ENCODE results near the gene CCBE1. TPM values are rescaled to one million over a fixed set of nuclear protein-coding genes. Genes with fewer than 3 reads are reported as not detected.

Gene CCBE1
- polyA plus RNA-seq, 2 of the 4 experiments (the other 2 are of a cell fraction), result 3.0 to 9.9 TPM

DNA sequence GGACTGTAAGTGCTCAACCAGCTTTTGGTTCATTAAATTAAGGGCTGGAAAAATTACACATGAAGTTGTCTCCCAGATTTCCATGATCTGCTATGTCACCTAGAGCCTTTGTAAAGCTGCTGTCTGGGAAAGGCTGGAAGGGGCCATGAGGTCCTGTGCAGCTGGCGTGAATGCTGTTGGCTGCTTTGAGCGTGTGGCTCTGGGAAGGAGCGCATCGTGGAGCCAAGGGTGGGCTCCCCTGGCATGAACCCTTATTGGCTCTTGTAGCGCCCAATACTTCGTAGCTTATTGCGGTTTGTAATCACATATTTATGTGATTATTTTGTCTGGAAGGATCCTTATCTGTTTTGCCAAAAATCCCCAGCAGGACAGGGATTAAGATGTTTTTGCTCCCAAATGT is 267.6 kb downstream of the CCBE1 start:
- Histone ChIP-seq H3K4me1 (no peaks in the 10 kb centered on the region), H3K9me3 (no peaks in the 10 kb centered on the region), H3K27ac (no peak overlapping the region), H3K4me3 (no peak overlapping the region), H3K4me2 (no peak overlapping the region)
- 86% methylated on average over 7 of the region's 7 CpGs for WGBS (ENCODE audit: missing lambda C conversion rate)
- FAIRE-seq (no peak), ATAC-seq (no peak), DNase-seq (ENCODE audit: low read depth in 1 of 2, low spot score in 1 of 2) (no peak)
- ChIA-PET CTCF (interaction anchor here (0.7 to 0.9 kb wide), 3 partner anchors 342 to 555 kb away, joined by 3 to 5 read pairs (median 3); no protein-coding TSS in a partner anchor), POLR2A (no interaction called here)
- TF ChIP-seq RNF2 (IDR thresholded peaks at IDR 0.05; ENCODE audit: borderline replicate concordance, low read depth) (no peak), ESRRA (IDR thresholded peaks at IDR 0.05; ENCODE audit: borderline replicate concordance, low read length) (no peak), HOXB13 (CRISPR knock-in tag; IDR thresholded peaks at IDR 0.05; ENCODE audit: low read depth) (no peak), REST (IDR thresholded peaks at IDR 0.05) (no peak), KDM1A (IDR thresholded peaks at IDR 0.05; ENCODE audit: low read depth) (no peak), FOXS1 (CRISPR knock-in tag; IDR thresholded peaks at IDR 0.05) (no peak), ZNF302 (CRISPR knock-in tag; IDR thresholded peaks at IDR 0.05) (no peak), BCL3 (IDR thresholded peaks at IDR 0.05) (no peak), HOXB5 (CRISPR knock-in tag; IDR thresholded peaks at IDR 0.05) (no peak), RAD21 (conservative IDR thresholded peaks at IDR 0.05 in 1 of 2, IDR thresholded peaks at IDR 0.05 in 1 of 2) (no peak), MAX (IDR thresholded peaks at IDR 0.05) (no peak), EHF (CRISPR knock-in tag; IDR thresholded peaks at IDR 0.05) (no peak), POLR2AphosphoS2 (conservative IDR thresholded peaks at IDR 0.05; ENCODE audit: low read length) (no peak), ZC3H11A (IDR thresholded peaks at IDR 0.05) (no peak), SREBF2 (IDR thresholded peaks at IDR 0.05) (no peak), CHD2 (IDR thresholded peaks at IDR 0.05; ENCODE audit: low read length, partially characterized antibody) (no peak), MAFK (IDR thresholded peaks at IDR 0.05; ENCODE audit: partially characterized antibody) (no peak), NR3C1 (IDR thresholded peaks at IDR 0.05) (no peak), HES2 (IDR thresholded peaks at IDR 0.05) (no peak), TP53 (CRISPR knock-in tag; IDR thresholded peaks at IDR 0.05) (no peak)

DNA sequence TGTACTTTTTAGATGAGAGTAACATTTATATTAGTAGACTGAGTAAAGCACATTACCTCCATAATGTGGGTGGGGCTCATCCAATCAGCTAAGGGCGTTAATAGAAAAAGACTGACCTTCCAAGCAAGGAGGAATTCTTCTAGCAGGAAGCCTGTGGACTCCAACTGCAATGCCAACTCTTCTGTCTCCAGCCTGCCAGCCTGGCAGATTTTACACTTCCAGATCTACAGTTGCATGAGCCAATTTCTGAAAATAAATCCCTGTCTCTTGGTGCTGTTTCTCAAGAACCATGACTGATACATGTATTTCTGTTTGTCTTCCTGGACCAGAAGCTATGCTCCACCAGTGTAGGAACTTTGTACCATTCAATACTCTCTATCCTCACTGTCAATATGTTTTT is 269.2 kb downstream of the CCBE1 start:
- POLR2A ChIA-PET, result no interaction called here
- no peak for TF ChIP-seq ESRRA (IDR thresholded peaks at IDR 0.05; ENCODE audit: borderline replicate concordance, low read length)
- no peak for TF ChIP-seq MAZ (IDR thresholded peaks at IDR 0.05; ENCODE audit: borderline replicate concordance, low read depth, low read length)
- TF ChIP-seq, protein P1, sequence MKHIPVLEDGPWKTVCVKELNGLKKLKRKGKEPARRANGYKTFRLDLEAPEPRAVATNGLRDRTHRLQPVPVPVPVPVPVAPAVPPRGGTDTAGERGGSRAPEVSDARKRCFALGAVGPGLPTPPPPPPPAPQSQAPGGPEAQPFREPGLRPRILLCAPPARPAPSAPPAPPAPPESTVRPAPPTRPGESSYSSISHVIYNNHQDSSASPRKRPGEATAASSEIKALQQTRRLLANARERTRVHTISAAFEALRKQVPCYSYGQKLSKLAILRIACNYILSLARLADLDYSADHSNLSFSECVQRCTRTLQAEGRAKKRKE (CRISPR knock-in tag; IDR thresholded peaks at IDR 0.05; ENCODE audit: low read depth), result no peak
- no peak for TF ChIP-seq RAD21 (conservative IDR thresholded peaks at IDR 0.05 in 1 of 2, IDR thresholded peaks at IDR 0.05 in 1 of 2)
- no peak for TF ChIP-seq ZSCAN20 (CRISPR knock-in tag; IDR thresholded peaks at IDR 0.05)
- no peak for TF ChIP-seq CBX8 (IDR thresholded peaks at IDR 0.05)
- TF ChIP-seq EP300 (IDR thresholded peaks at IDR 0.05), result no peak
- no peak for TF ChIP-seq NPAS2 (CRISPR knock-in tag; IDR thresholded peaks at IDR 0.05; ENCODE audit: borderline replicate concordance)
- no peak for TF ChIP-seq ELK1 (IDR thresholded peaks at IDR 0.05; ENCODE audit: low read depth, low read length)
- no peak for TF ChIP-seq HES2 (IDR thresholded peaks at IDR 0.05)
- TF ChIP-seq MAX (IDR thresholded peaks at IDR 0.05), result no peak
- no peak for TF ChIP-seq EHF (CRISPR knock-in tag; IDR thresholded peaks at IDR 0.05)
- TF ChIP-seq, protein P2, sequence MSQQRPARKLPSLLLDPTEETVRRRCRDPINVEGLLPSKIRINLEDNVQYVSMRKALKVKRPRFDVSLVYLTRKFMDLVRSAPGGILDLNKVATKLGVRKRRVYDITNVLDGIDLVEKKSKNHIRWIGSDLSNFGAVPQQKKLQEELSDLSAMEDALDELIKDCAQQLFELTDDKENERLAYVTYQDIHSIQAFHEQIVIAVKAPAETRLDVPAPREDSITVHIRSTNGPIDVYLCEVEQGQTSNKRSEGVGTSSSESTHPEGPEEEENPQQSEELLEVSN (IDR thresholded peaks at IDR 0.05; ENCODE audit: borderline replicate concordance, low read depth), result no peak
- no peak for TF ChIP-seq HOXB13 (CRISPR knock-in tag; IDR thresholded peaks at IDR 0.05; ENCODE audit: low read depth)
- TF ChIP-seq SREBF2 (IDR thresholded peaks at IDR 0.05), result no peak
- no peak for TF ChIP-seq RCOR1 (IDR thresholded peaks at IDR 0.05; ENCODE audit: low read depth, low read length)
- no peak for ATAC-seq
- no peaks in the 10 kb centered on the region for H3K9me3 ChIP-seq
- no peak for DNase-seq (ENCODE audit: low read depth in 1 of 2, low spot score in 1 of 2)
- 15% methylated on average over 1 of the region's 1 CpG for WGBS (ENCODE audit: missing lambda C conversion rate)
- no peak for FAIRE-seq
- CTCF ChIA-PET, result no interaction called here
- no peak overlapping the region for H3K27ac ChIP-seq
- H3K4me2 ChIP-seq, result no peak overlapping the region
- H3K4me3 ChIP-seq, result no peak overlapping the region
- no peaks in the 10 kb centered on the region for H3K4me1 ChIP-seq
